K562 (cell line): Measurements from ENCODE around the gene CRYBG1. TPM values are rescaled to one million over a fixed set of nuclear protein-coding genes. Genes with fewer than 3 reads are reported as not detected.

Experiments
- ATAC-seq: fragments of 200-7000 bp; cut with Tn5 transposase; 3 replicates; pipeline ENCODE4 v1.9.1; 2020; ENCODE audit warnings: moderate library complexity
- BruUV-seq: library from RNA; stranded (reverse); fragments of 400-500 nt; replicated peaks from 2 replicates; lab custom pipeline; 2021; lab: Mats Ljungman, UMichigan
- CTCF ChIA-PET: fragments of 300-600 bp; formaldehyde crosslinking; extraction: SDS; loops from one replicate; lab custom pipeline; 2021; ENCODE audit warnings: low intra/inter-chr PET ratio; lab: Yijun Ruan, JAX
- POLR2A ChIA-PET: fragments of 300-600, 350-650 bp; sonication (Branson Sonifier 250); formaldehyde crosslinking; extraction: SDS; loops from one replicate; lab custom pipeline; 2021; ENCODE audit warnings: antibody characterized with exemption, inconsistent platforms; lab: Yijun Ruan, JAX
- DNase-seq, 4 experiments: peaks; one replicate each; pipeline versions ENCODE4 v3.0.0 to v3.0.0-alpha.2; 2011 to 2018; ENCODE audit warnings: low spot score in 3 of 4, mixed read lengths in 3 of 4; ENCODE audit errors: extremely low read depth in 1 of 4
- FAIRE-seq: peaks from 2 replicates; lab custom pipeline; 2011; peaks lifted over from hg19 to GRCh38; lab: Jason Lieb, UNC
- H2AFZ ChIP-seq: 2 replicates; pipeline ENCODE4 v1.6.0; 2011; ENCODE audit warnings: low read depth, low read length, control low read depth, inconsistent platforms
- H3K27ac ChIP-seq: fragments of 200-600 bp; 3 replicates; pipeline ENCODE4 v1.8.0; 2011; ENCODE audit warnings: low read depth, mild to moderate bottlenecking, control low read depth, inconsistent platforms, low read length, moderate library complexity, mixed read lengths; ENCODE audit errors: extremely low read depth
- H3K27me3 ChIP-seq, 2 experiments: fragments of 300-600 bp in 1 of 2; 2 replicates in 1 of 2; 3 replicates in 1 of 2; pipeline versions ENCODE4 v1.6.0 to v1.8.0; 2011; ENCODE audit warnings: inconsistent platforms in 2 of 2, low read length in 2 of 2, mild to moderate bottlenecking in 1 of 2, mixed read lengths in 1 of 2, moderate library complexity in 1 of 2; ENCODE audit not compliant: control insufficient read depth in 2 of 2, insufficient read depth in 2 of 2
- H3K36me3 ChIP-seq: fragments of 300-600 bp; 3 replicates; pipeline ENCODE4 v1.8.0; 2011; ENCODE audit warnings: mild to moderate bottlenecking, low read length, inconsistent platforms; ENCODE audit not compliant: control insufficient read depth, insufficient read depth
- H3K4me1 ChIP-seq, 2 experiments: fragments of 200-600 bp in 1 of 2; replicated peaks in 1 of 2; 2 replicates in 1 of 2; 3 replicates in 1 of 2; pipeline versions ENCODE4 v1.5.1 to v1.8.0; 2011; ENCODE audit warnings: inconsistent platforms in 2 of 2, low read length in 2 of 2, mild to moderate bottlenecking in 1 of 2, mixed read lengths in 1 of 2, moderate library complexity in 1 of 2; ENCODE audit not compliant: control insufficient read depth in 2 of 2, insufficient read depth in 2 of 2
- H3K4me2 ChIP-seq: 2 replicates; pipeline ENCODE4 v1.6.1; 2011; ENCODE audit warnings: low read length, control low read depth, inconsistent platforms, mixed read lengths; ENCODE audit not compliant: insufficient read depth
- H3K4me3 ChIP-seq: fragments of 200-600 bp; sonication (generic), shearing (Covaris generic); 2 replicates; pipeline ENCODE4 v1.5.1; 2016; ENCODE audit warnings: control low read depth, inconsistent platforms
- H3K79me2 ChIP-seq: fragments of 200-600 bp; 3 replicates; pipeline ENCODE4 v1.8.0; 2011; ENCODE audit warnings: low read length, inconsistent platforms; ENCODE audit not compliant: control insufficient read depth, insufficient read depth
- H3K9ac ChIP-seq, 2 experiments: 2 replicates each; pipeline versions ENCODE4 v1.6.0 to v1.6.1; 2011; ENCODE audit warnings: low read depth in 2 of 2, low read length in 2 of 2, control low read depth in 1 of 2, inconsistent platforms in 1 of 2, mild to moderate bottlenecking in 1 of 2, mixed read lengths in 1 of 2; ENCODE audit not compliant: insufficient read depth in 1 of 2
- H3K9me1 ChIP-seq: one replicate; pipeline ENCODE4 v1.6.0; 2011; ENCODE audit warnings: inconsistent platforms, mild to moderate bottlenecking, low read length, moderate library complexity; ENCODE audit not compliant: control insufficient read depth, insufficient read depth
- H3K9me3 ChIP-seq: replicated peaks from 2 replicates; pipeline ENCODE4 v1.5.1; 2011; ENCODE audit warnings: low read depth, low read length, inconsistent platforms; ENCODE audit not compliant: control insufficient read depth, insufficient read depth
- H4K20me1 ChIP-seq: replicated peaks from 2 replicates; pipeline ENCODE4 v1.6.1; 2011; ENCODE audit warnings: low read length, inconsistent platforms, mixed read lengths; ENCODE audit not compliant: control insufficient read depth, insufficient read depth
- DACH1 ChIP-seq: fragments of 450-650 bp; IDR thresholded peaks from 2 replicates; pipeline ENCODE4 v1.6.1; 2018; ENCODE audit not compliant: partially characterized antibody
- FOXJ3 ChIP-seq: sonication (generic); formaldehyde crosslinking; IDR thresholded peaks from 2 replicates; pipeline ENCODE4 v1.4.0; 2020; ENCODE audit warnings: mild to moderate bottlenecking, missing genetic modification reagents
- GATAD2A ChIP-seq: fragments of 450-650 bp; IDR thresholded peaks from 2 replicates; pipeline ENCODE4 v1.6.1; 2017
- GTF2B ChIP-seq: IDR thresholded peaks from 2 replicates; pipeline ENCODE4 v1.6.1; 2011; ENCODE audit not compliant: insufficient read length; ENCODE audit errors: extremely low read depth
- HDAC2 ChIP-seq: fragments of 450-650 bp; IDR thresholded peaks from 2 replicates; pipeline ENCODE4 v1.6.1; 2016; ENCODE audit warnings: mild to moderate bottlenecking
- HDGF ChIP-seq: fragments of 450-650 bp; IDR thresholded peaks from 2 replicates; pipeline ENCODE4 v1.6.1; 2016
- IRF9 ChIP-seq: fragments of 450-650 bp; IDR thresholded peaks from 2 replicates; pipeline ENCODE4 v1.6.1; 2016; ENCODE audit warnings: missing biosample characterization, missing genetic modification characterization
- SIRT6 ChIP-seq: IDR thresholded peaks from one replicate; pipeline ENCODE4 v1.6.1; 2012; ENCODE audit warnings: low read depth, mild to moderate bottlenecking, control low read depth, inconsistent platforms, low read length, moderate library complexity
- SMARCB1 ChIP-seq: IDR thresholded peaks from 2 replicates; pipeline ENCODE4 v1.6.1; 2011; ENCODE audit warnings: improper control_type of control experiment, low read depth; ENCODE audit not compliant: insufficient read length
- SP2 ChIP-seq: IDR thresholded peaks from 2 replicates; pipeline ENCODE4 v1.6.1; 2011; ENCODE audit warnings: mild to moderate bottlenecking, low read depth, low read length, moderate library complexity; ENCODE audit not compliant: poor library complexity, severe bottlenecking; ENCODE audit errors: extremely low read depth
- TAF7 ChIP-seq: fragments of 450-650 bp; IDR thresholded peaks from 2 replicates; pipeline ENCODE4 v1.6.1; 2016; ENCODE audit warnings: missing genetic modification characterization, missing compliant biosample characterization
- TCF7 ChIP-seq: sonication (generic); IDR thresholded peaks from 2 replicates; pipeline ENCODE4 v1.6.1; 2016; ENCODE audit warnings: antibody characterized with exemption, borderline replicate concordance
- XRCC3 ChIP-seq: fragments of 450-650 bp; IDR thresholded peaks from 2 replicates; pipeline ENCODE4 v1.6.1; 2017; ENCODE audit warnings: mild to moderate bottlenecking, moderate library complexity
- XRCC4 ChIP-seq: IDR thresholded peaks from one replicate; pipeline ENCODE4 v1.6.1; 2011; ENCODE audit not compliant: insufficient read depth, insufficient read length; ENCODE audit errors: extremely low read depth
- YBX1 ChIP-seq: fragments of 450-650 bp; IDR thresholded peaks from 2 replicates; pipeline ENCODE4 v1.7.1; 2016; ENCODE audit warnings: mild to moderate bottlenecking
- ZBED1 ChIP-seq: IDR thresholded peaks from 2 replicates; pipeline ENCODE4 v1.6.1; 2014
- ZBTB7A ChIP-seq: IDR thresholded peaks from 2 replicates; pipeline ENCODE4 v1.6.1; 2011; ENCODE audit warnings: low read depth, mild to moderate bottlenecking, low read length, moderate library complexity, borderline replicate concordance; ENCODE audit not compliant: control insufficient read depth
- ZNF217 ChIP-seq: sonication (generic); formaldehyde crosslinking; IDR thresholded peaks from 2 replicates; pipeline ENCODE4 v1.8.0; 2022; ENCODE audit warnings: mild to moderate bottlenecking, missing genetic modification reagents
- WGBS: fragments of 100-300 bp; shearing (Covaris generic); methylation state at CpG from one replicate; pipeline ENCODE4 v1.1.6; 2016; ENCODE audit warnings: low coverage, mixed read lengths; ENCODE audit not compliant: insufficient coverage; ENCODE audit errors: missing lambda C conversion rate; 5-methylcytosine and 5-hydroxymethylcytosine counted together
- in situ Hi-C: fragments of 300-500 bp; cut with MboI; formaldehyde crosslinking; loops from 4 replicates; pipeline ENCODE4 v1.15.0; 2018; ENCODE audit warnings: inconsistent platforms, mixed read lengths
- intact Hi-C: fragments of 100-400 bp; cut with micrococcal nuclease; formaldehyde crosslinking; loops from 2 replicates; pipeline ENCODE4 v1.14.2; 2022
- polyA plus RNA-seq, 8 experiments: library from polyadenylated mRNA; depleted of rRNA in 4 of 8; stranded (reverse) in 5 of 8; unstranded in 3 of 8; fragments of >200 nt; fragmentation: Nextera tagmentation in 2 of 8; fragmentation: Illumina TruSeq in 1 of 8; extraction: Ambion mirVana in 2 of 8; extraction: Trizol in 1 of 8; gene quantifications; 2 replicates each; pipeline versions ENCODE4 v1.2.1 to v1.2.3, GENCODE V29; 2011 to 2014; ENCODE audit warnings: inconsistent platforms in 1 of 8, missing spikeins in 1 of 8
- total RNA-seq, 7 experiments: library from RNA; depleted of rRNA in 6 of 7; stranded (reverse); fragments of >200 nt in 6 of 7; fragmentation: Illumina TruSeq in 2 of 7; extraction: Trizol in 2 of 7; gene quantifications; 2 replicates each; pipeline versions ENCODE4 v1.2.1 to v1.2.3, GENCODE V29; 2011 to 2021; ENCODE audit warnings: low replicate concordance in 1 of 7

The CRYBG1 gene
- total and polyA plus RNA-seq, 9 of the 15 experiments (the other 6 are each of a cell fraction or from before 2014, with no cell fraction given) = 0.07 to 0.47 (median 0.11) TPM

GRCh38 chr6:106619223-106619622, 258.7 kb downstream of the CRYBG1 start:
- H3K27ac ChIP-seq = no peak overlapping the region
- peaks cover 33% of the 10 kb centered on the region for H3K36me3 ChIP-seq
- H3K9me1 ChIP-seq = no peaks in the 10 kb centered on the region
- DNase-seq (no peak), ATAC-seq (no peak), FAIRE-seq (peak; percentile 55)
- no peak overlapping the region for H3K4me2 ChIP-seq
- WGBS = 88% methylated on average over 1 of the region's 1 CpG
- no TSS peak for BruUV-seq
- no peak overlapping the region for H3K9ac ChIP-seq
- H3K79me2 ChIP-seq = no peaks in the 10 kb centered on the region
- no peaks in the 10 kb centered on the region for H3K4me1 ChIP-seq
- intact Hi-C loops (no loop called here), in situ Hi-C loops (no loop called here)
- H3K4me3 ChIP-seq = no peak overlapping the region
- ChIA-PET CTCF (interaction anchor here (0.5 kb wide), 1 partner anchor 357 kb away, joined by 4 read pairs; no protein-coding TSS in a partner anchor), POLR2A (interaction anchor here (0.7 to 1.1 kb wide), 3 partner anchors 9 to 17 kb away, joined by 3 read pairs; no protein-coding TSS in a partner anchor)
- no peaks in the 10 kb centered on the region for H3K27me3 ChIP-seq
- no peak overlapping the region for H2AFZ ChIP-seq
- H3K9me3 ChIP-seq = 0 out of 2 replicates have a peak, but pooled peaks cover 2% of the 10 kb centered on the region
- no peaks in the 10 kb centered on the region for H4K20me1 ChIP-seq
- TF ChIP-seq TCF7 (no peak), SMARCB1 (no peak), SP2 (no peak), ZBED1 (no peak), DACH1 (no peak), XRCC4 (no peak), ZBTB7A (no peak), SIRT6 (no peak), GATAD2A (no peak), TAF7 (tag) (no peak), HDAC2 (no peak), XRCC3 (no peak), HDGF (no peak), ZNF217 (CRISPR knock-in tag) (no peak), YBX1 (no peak), IRF9 (tag) (no peak), FOXJ3 (CRISPR knock-in tag) (no peak), GTF2B (no peak)
- TF ChIP-seq, all 486 proteins: peak for 0
